Measurements from ENCODE around the gene POMGNT1. TPM values are rescaled to one million over a fixed set of nuclear protein-coding genes. Genes with fewer than 3 reads are reported as not detected.
"Not testable (repeated sequence)": the region's sequence is repeated elsewhere in the genome, so short reads cannot be mapped to it uniquely, and the experiment has no call there.

POMGNT1 gene
- total and polyA plus RNA-seq, 2 of the 8 experiments (the other 6 are each of a cell fraction or from before 2014, with no cell fraction given) = 28.0 to 40.3 TPM

DNA sequence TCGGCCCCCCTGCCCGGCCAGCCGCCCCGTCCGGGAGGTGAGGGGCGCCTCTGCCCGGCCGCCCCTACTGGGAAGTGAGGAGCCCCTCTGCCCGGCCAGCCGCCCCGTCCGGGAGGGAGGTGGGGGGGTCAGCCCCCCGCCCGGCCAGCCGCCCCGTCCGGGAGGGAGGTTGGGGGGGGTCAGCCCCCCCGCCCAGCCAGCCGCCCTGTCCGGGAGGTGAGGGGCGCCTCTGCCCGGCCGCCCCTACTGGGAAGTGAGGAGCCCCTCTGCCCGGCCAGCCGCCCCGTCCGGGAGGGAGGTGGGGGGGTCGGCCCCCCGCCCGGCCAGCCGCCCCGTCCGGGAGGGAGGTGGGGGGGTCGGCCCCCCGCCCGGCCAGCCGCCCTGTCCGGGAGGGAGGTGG, 43.5 kb upstream of the POMGNT1 start:
- H3K18ac ChIP-seq (ENCODE audit: extremely low read depth, low read length); H3K9ac ChIP-seq (replicated peaks in 1 of 4; ENCODE audit: extremely low read depth in 1 of 4, low read depth in 3 of 4, low read length in 3 of 4); H3K27ac ChIP-seq (ENCODE audit: low read depth, low read length); H2BK20ac ChIP-seq (ENCODE audit: low read length); H2BK12ac ChIP-seq (ENCODE audit: low read depth, low read length); H4K91ac ChIP-seq (replicated peaks; ENCODE audit: insufficient read length, low read length); H3K79me1 ChIP-seq (ENCODE audit: low read depth, low read length); POLR2A ChIA-PET (ENCODE audit: partially characterized antibody); H3K4me1 ChIP-seq (replicated peaks in 1 of 4; ENCODE audit: control insufficient read depth in 3 of 4, insufficient read depth in 4 of 4, low read length in 3 of 4); H3K56ac ChIP-seq (replicated peaks; ENCODE audit: insufficient read length, low read depth, low read length); H3K23me2 ChIP-seq (ENCODE audit: low read depth, low read length); H2AK5ac ChIP-seq (ENCODE audit: low read depth, low read length); H3K23ac ChIP-seq (ENCODE audit: insufficient read length); H3K4ac ChIP-seq (replicated peaks; ENCODE audit: insufficient read length, low read depth, low read length); H2BK15ac ChIP-seq (ENCODE audit: low read length); H3K27me3 ChIP-seq (replicated peaks in 1 of 4; ENCODE audit: control insufficient read depth in 3 of 4, extremely low read depth in 1 of 4, insufficient read depth in 3 of 4, low read length in 3 of 4); H4K5ac ChIP-seq (ENCODE audit: insufficient read length, low read depth, low read length); CTCF ChIA-PET (ENCODE audit: partially characterized antibody); H3K4me3 ChIP-seq (ENCODE audit: extremely low read depth in 1 of 4, insufficient read depth in 2 of 4, low read depth in 3 of 4, low read length in 4 of 4); FAIRE-seq; H2AFZ ChIP-seq (ENCODE audit: low read length); H3K9me3 ChIP-seq (ENCODE audit: insufficient read depth in 2 of 2, low read depth in 1 of 2, low read length in 1 of 2); H3K4me2 ChIP-seq (ENCODE audit: insufficient read depth in 1 of 2, low read depth in 2 of 2, low read length in 2 of 2); H3K79me2 ChIP-seq (ENCODE audit: control insufficient read depth in 1 of 2, insufficient read depth in 2 of 2, low read length in 2 of 2); DNase-seq (ENCODE audit: low read depth in 1 of 2, low spot score in 2 of 2); H4K20me1 ChIP-seq (replicated peaks in 1 of 2; ENCODE audit: control insufficient read depth in 1 of 2, insufficient read depth in 2 of 2, low read length in 2 of 2); H2BK5ac ChIP-seq (ENCODE audit: low read depth, low read length); H3K14ac ChIP-seq (ENCODE audit: insufficient read length); H4K8ac ChIP-seq (ENCODE audit: extremely low read depth, insufficient read depth, low read length); H3K36me3 ChIP-seq (ENCODE audit: control insufficient read depth in 2 of 4, insufficient read depth in 4 of 4, low read length in 3 of 4); H2BK120ac ChIP-seq (replicated peaks; ENCODE audit: low read depth, low read length): not testable (repeated sequence)
- WGBS, 2 experiments (ENCODE audit: extremely low coverage in 1 of 2, insufficient coverage in 1 of 2, insufficient read length in 1 of 2, insufficient replicate concordance in 2 of 2, low coverage in 1 of 2, low lambda C conversion rate in 2 of 2, missing lambda C conversion rate in 1 of 2) = no CpG with 5 or more reads among the region's 38 CpGs

DNA sequence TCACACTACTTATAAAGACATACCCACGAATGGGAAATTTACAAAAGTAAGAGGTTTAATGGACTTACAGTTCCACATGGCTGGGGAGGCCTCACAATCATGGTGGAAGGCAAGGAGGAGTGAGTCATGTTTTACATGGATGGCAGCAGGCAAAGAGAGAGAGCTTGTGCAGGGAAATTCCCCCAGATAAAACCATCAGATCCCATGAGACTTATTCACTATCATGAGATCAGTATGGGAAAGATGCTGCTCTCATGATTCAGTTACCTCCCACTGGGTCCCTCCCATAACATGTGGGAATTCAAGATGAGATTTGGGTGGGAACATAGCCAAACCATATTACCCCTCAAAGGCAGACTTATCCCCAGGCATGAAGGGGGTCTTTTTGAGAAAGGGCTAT, 40.6 kb upstream of the POMGNT1 start:
- H2AFZ ChIP-seq (ENCODE audit: low read length); H4K91ac ChIP-seq (replicated peaks; ENCODE audit: insufficient read length, low read length); CTCF ChIA-PET (ENCODE audit: partially characterized antibody); H3K4me1 ChIP-seq (replicated peaks in 1 of 4; ENCODE audit: control insufficient read depth in 3 of 4, insufficient read depth in 4 of 4, low read length in 3 of 4); H3K4ac ChIP-seq (replicated peaks; ENCODE audit: insufficient read length, low read depth, low read length); H2BK12ac ChIP-seq (ENCODE audit: low read depth, low read length); POLR2A ChIA-PET (ENCODE audit: partially characterized antibody); H2BK5ac ChIP-seq (ENCODE audit: low read depth, low read length); H4K5ac ChIP-seq (ENCODE audit: insufficient read length, low read depth, low read length); H3K4me2 ChIP-seq (ENCODE audit: insufficient read depth in 1 of 2, low read depth in 2 of 2, low read length in 2 of 2); H4K8ac ChIP-seq (ENCODE audit: extremely low read depth, insufficient read depth, low read length); H2AK5ac ChIP-seq (ENCODE audit: low read depth, low read length); H3K14ac ChIP-seq (ENCODE audit: insufficient read length); H2BK20ac ChIP-seq (ENCODE audit: low read length); H3K23me2 ChIP-seq (ENCODE audit: low read depth, low read length); FAIRE-seq; H2BK120ac ChIP-seq (replicated peaks; ENCODE audit: low read depth, low read length); H4K20me1 ChIP-seq (replicated peaks in 1 of 2; ENCODE audit: control insufficient read depth in 1 of 2, insufficient read depth in 2 of 2, low read length in 2 of 2); H3K79me2 ChIP-seq (ENCODE audit: control insufficient read depth in 1 of 2, insufficient read depth in 2 of 2, low read length in 2 of 2); H3K79me1 ChIP-seq (ENCODE audit: low read depth, low read length); H3K56ac ChIP-seq (replicated peaks; ENCODE audit: insufficient read length, low read depth, low read length); H3K9ac ChIP-seq (replicated peaks in 1 of 4; ENCODE audit: extremely low read depth in 1 of 4, low read depth in 3 of 4, low read length in 3 of 4); H3K36me3 ChIP-seq (ENCODE audit: control insufficient read depth in 2 of 4, insufficient read depth in 4 of 4, low read length in 3 of 4); H3K27me3 ChIP-seq (replicated peaks in 1 of 4; ENCODE audit: control insufficient read depth in 3 of 4, extremely low read depth in 1 of 4, insufficient read depth in 3 of 4, low read length in 3 of 4); DNase-seq (ENCODE audit: low read depth in 1 of 2, low spot score in 2 of 2); H3K18ac ChIP-seq (ENCODE audit: extremely low read depth, low read length); H3K27ac ChIP-seq (ENCODE audit: low read depth, low read length); H3K4me3 ChIP-seq (ENCODE audit: extremely low read depth in 1 of 4, insufficient read depth in 2 of 4, low read depth in 3 of 4, low read length in 4 of 4); H3K23ac ChIP-seq (ENCODE audit: insufficient read length); H2BK15ac ChIP-seq (ENCODE audit: low read length): not testable (repeated sequence)
- H3K9me3 ChIP-seq (ENCODE audit: insufficient read depth in 2 of 2, low read depth in 1 of 2, low read length in 1 of 2) = peaks cover 9 to 10% of the 10 kb centered on the region in 2 experiments
- 80% methylated on average over 1 of the region's 1 CpG; no CpG with 5 or more reads in 1 of the 2 experiments for WGBS, 2 experiments (ENCODE audit: extremely low coverage in 1 of 2, insufficient coverage in 1 of 2, insufficient read length in 1 of 2, insufficient replicate concordance in 2 of 2, low coverage in 1 of 2, low lambda C conversion rate in 2 of 2, missing lambda C conversion rate in 1 of 2)
